Parathyroid adenoma (tissue), 2 donors: Measurements from ENCODE around the gene ST6GAL1.
"Not testable (repeated sequence)": the region's sequence is repeated elsewhere in the genome, so short reads cannot be mapped to it uniquely, and the experiment has no call there.

ENCODE experiments used
- H2AFZ ChIP-seq: fragments of 300-600 bp; sonication (generic); one replicate; pipeline ENCODE4 v1.7.0; 2017; ENCODE audit warnings: antibody characterized with exemption, mild to moderate bottlenecking
- H3K27ac ChIP-seq: fragments of 300-600 bp; sonication (generic); one replicate; pipeline ENCODE4 v1.7.0; 2017
- H3K27me3 ChIP-seq: fragments of 300-600 bp; sonication (generic); one replicate; pipeline ENCODE4 v1.7.0; 2017; ENCODE audit warnings: low read length; ENCODE audit not compliant: control insufficient read depth, insufficient read depth
- H3K36me3 ChIP-seq: fragments of 300-600 bp; sonication (generic); one replicate; pipeline ENCODE4 v1.7.0; 2017; ENCODE audit warnings: low read length; ENCODE audit not compliant: control insufficient read depth, insufficient read depth
- H3K4me1 ChIP-seq: fragments of 300-600 bp; sonication (generic); one replicate; pipeline ENCODE4 v1.7.0; 2017; ENCODE audit warnings: control low read depth
- H3K4me2 ChIP-seq: fragments of 300-600 bp; sonication (generic); one replicate; pipeline ENCODE4 v1.7.0; 2017; ENCODE audit warnings: low read length
- H3K4me3 ChIP-seq: fragments of 300-600 bp; sonication (generic); one replicate; pipeline ENCODE4 v1.7.0; 2017; ENCODE audit warnings: low read depth, low read length
- H3K79me2 ChIP-seq: fragments of 300-600 bp; sonication (generic); one replicate; pipeline ENCODE4 v1.7.0; 2017; ENCODE audit warnings: control low read depth
- H3K9ac ChIP-seq: fragments of 300-600 bp; sonication (generic); one replicate; pipeline ENCODE4 v1.7.0; 2017; ENCODE audit warnings: mild to moderate bottlenecking
- H3K9me3 ChIP-seq: fragments of 300-600 bp; sonication (generic); one replicate; pipeline ENCODE4 v1.7.0; 2017; ENCODE audit warnings: low read length; ENCODE audit not compliant: control insufficient read depth
- CTCF ChIP-seq: fragments of 300-600 bp; sonication (generic); IDR thresholded peaks from one replicate; pipeline ENCODE4 v1.7.0; 2017; ENCODE audit warnings: antibody characterized with exemption, mild to moderate bottlenecking
- donor health status: primary hyperparathyroidism.

Gene ST6GAL1

GRCh38 chr3:187006864-187007630 lies 76.7 kb downstream of the ST6GAL1 start:
- no peak overlapping the region for H2AFZ ChIP-seq
- H3K36me3 ChIP-seq: no peaks in the 10 kb centered on the region
- no peak overlapping the region for H3K4me2 ChIP-seq
- H3K9ac ChIP-seq: no peak overlapping the region
- no peaks in the 10 kb centered on the region for H3K27me3 ChIP-seq
- no peaks in the 10 kb centered on the region for H3K4me1 ChIP-seq
- TF ChIP-seq CTCF: no peak
- H3K4me3 ChIP-seq: no peak overlapping the region
- no peak overlapping the region for H3K27ac ChIP-seq
- no peaks in the 10 kb centered on the region for H3K79me2 ChIP-seq
- H3K9me3 ChIP-seq: no peaks in the 10 kb centered on the region

DNA sequence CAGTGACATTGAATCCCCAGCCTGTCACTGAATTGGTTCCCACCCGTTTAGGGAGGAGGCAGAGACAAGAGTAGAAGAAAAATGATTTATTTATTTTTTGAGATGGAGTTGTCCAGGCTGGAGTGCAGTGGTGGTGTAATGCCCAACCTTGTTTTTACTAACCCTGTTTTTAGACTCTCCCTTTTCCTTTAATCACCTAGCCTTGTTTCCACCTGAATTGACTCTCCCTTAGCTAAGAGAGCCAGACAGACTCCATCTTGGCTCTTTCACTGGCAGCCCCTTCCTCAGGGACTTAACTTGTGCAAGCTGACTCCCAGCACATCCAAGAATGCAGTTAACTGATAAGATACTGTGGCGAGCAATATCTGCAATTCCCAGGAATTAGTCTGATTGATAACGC lies 80.1 kb downstream of the ST6GAL1 start:
- not testable (repeated sequence) for H3K79me2 ChIP-seq, H3K4me3 ChIP-seq, H3K27ac ChIP-seq, H3K9ac ChIP-seq, H3K4me1 ChIP-seq, H3K36me3 ChIP-seq, H3K9me3 ChIP-seq, H3K27me3 ChIP-seq, H3K4me2 ChIP-seq, H2AFZ ChIP-seq

DNA sequence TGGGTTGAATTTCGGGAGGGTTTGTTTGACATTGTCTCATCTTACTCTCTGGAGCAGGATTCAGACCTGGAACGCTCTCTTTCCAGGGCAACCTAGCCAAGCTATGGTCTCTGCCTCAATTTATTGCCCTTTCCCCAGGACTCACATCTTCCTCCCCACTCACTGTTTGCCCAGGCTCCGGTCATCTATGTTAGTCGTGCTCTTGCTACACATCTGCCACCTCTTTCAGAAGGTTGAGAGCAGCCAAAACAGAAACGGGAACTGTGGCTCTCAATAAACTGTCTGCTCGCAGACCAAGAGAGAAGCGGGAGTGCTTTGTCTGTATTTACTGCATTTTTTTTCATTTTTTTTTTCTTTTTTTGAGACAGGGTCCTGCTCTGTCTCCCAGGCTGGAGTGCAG lies 81.6 kb downstream of the ST6GAL1 start:
- no peaks in the 10 kb centered on the region for H3K9me3 ChIP-seq
- TF ChIP-seq CTCF: no peak
- H3K4me1 ChIP-seq: no peaks in the 10 kb centered on the region
- no peak overlapping the region for H3K4me3 ChIP-seq
- no peaks in the 10 kb centered on the region for H3K27me3 ChIP-seq
- no peak overlapping the region for H3K9ac ChIP-seq
- H2AFZ ChIP-seq: no peak overlapping the region
- H3K79me2 ChIP-seq: no peaks in the 10 kb centered on the region
- no peak overlapping the region for H3K27ac ChIP-seq
- H3K4me2 ChIP-seq: no peak overlapping the region
- H3K36me3 ChIP-seq: no peaks in the 10 kb centered on the region

DNA sequence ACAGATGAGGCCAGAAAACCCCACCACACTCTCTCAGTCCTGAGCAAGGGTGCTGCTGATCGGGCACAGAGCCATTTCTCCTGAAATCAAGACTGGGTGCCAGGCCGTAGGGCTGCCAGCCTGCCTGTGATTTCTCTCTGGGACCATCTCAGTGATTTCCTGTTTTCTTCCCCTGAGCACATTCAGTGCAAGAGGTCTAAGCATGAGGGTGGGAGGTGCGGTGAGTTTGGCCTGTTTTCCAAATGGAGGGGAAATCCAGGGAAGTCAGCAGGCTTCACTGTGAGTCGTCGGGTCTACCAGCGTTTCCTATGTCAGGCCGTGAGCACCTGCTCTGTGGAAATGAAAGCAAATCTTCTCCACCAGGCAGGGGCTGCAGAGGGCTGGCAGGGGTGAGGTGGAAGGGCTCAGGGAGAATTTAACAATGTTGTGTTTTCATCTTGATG lies 82.3 kb downstream of the ST6GAL1 start:
- H3K4me1 ChIP-seq: no peaks in the 10 kb centered on the region
- H2AFZ ChIP-seq: no peak overlapping the region
- H3K36me3 ChIP-seq: no peaks in the 10 kb centered on the region
- no peak overlapping the region for H3K27ac ChIP-seq
- H3K9me3 ChIP-seq: no peaks in the 10 kb centered on the region
- H3K4me3 ChIP-seq: no peak overlapping the region
- no peak overlapping the region for H3K4me2 ChIP-seq
- H3K79me2 ChIP-seq: no peaks in the 10 kb centered on the region
- TF ChIP-seq CTCF: no peak
- no peaks in the 10 kb centered on the region for H3K27me3 ChIP-seq
- no peak overlapping the region for H3K9ac ChIP-seq

DNA sequence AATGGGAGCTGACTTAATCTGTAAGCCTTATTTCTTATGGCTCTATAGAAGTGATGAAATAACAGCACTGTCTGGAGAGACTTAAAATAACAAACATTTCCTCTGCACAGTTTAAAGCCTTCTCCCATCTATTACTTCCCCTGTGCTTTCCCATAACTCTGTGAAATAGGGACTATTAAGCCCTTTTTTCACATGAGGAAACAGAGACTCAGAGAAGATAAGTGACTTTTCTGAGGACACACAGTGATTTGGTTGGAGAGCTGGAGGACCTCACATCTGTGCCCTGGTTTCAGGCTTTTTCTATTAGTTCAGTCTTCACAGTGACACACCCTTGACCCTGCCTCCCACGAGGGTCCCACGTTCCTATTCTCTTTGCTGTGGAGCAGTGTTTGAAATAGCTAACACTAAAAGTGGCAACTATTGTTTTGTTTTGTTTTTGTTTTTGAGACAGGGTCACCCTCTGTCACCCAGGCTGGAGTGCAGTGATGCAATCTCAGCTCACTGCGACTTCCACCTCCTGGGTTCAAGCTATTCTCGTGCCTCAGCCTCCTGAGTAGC lies 82.9 kb downstream of the ST6GAL1 start:
- Histone ChIP-seq H2AFZ (no peak overlapping the region), H3K79me2 (no peaks in the 10 kb centered on the region), H3K27me3 (no peaks in the 10 kb centered on the region), H3K27ac (no peak overlapping the region), H3K36me3 (no peaks in the 10 kb centered on the region), H3K9ac (no peak overlapping the region), H3K9me3 (no peaks in the 10 kb centered on the region), H3K4me2 (no peak overlapping the region), H3K4me1 (no peaks in the 10 kb centered on the region), H3K4me3 (no peak overlapping the region)
- TF ChIP-seq CTCF: no peak
